GM19035 (cell line): ENCODE measurements around the gene C1QTNF8.
"Not testable (repeated sequence)": the region's sequence is repeated elsewhere in the genome, so short reads cannot be mapped to it uniquely, and the experiment has no call there.

Experiments
- ATAC-seq: cut with Tn5 transposase; IDR thresholded peaks from one replicate; pipeline ENCODE4 v1.9.1; 2021; ENCODE audit not compliant: unreplicated experiment

C1QTNF8 gene

GRCh38 chr16:1094601-1095449 is 1.2 kb downstream of the C1QTNF8 start:
- no peak for ATAC-seq

GRCh38 chr16:1094124-1094479 is 1.9 kb downstream of the C1QTNF8 start:
- ATAC-seq, result no peak

GRCh38 chr16:1093284-1094123 is 2.5 kb downstream of the C1QTNF8 start:
- ATAC-seq, result no peak

- ATAC-seq, result not testable (repeated sequence)
Observed at GRCh38 chr16:1092685-1093283, 3.3 kb downstream of the C1QTNF8 start.

- no peak for ATAC-seq
Observed at GRCh38 chr16:1091992-1092552, 4.0 kb downstream of the C1QTNF8 start.

- ATAC-seq, result no peak
Observed at GRCh38 chr16:1090620-1091587, 5.1 kb downstream of the C1QTNF8 start.

- no peak for ATAC-seq
Observed at GRCh38 chr16:1089822-1090619, 6.0 kb downstream of the C1QTNF8 start.

- no peak for ATAC-seq
Observed at GRCh38 chr16:1089439-1089821, 6.6 kb downstream of the C1QTNF8 start.

- no peak for ATAC-seq
Observed at GRCh38 chr16:1088295-1089170, 7.5 kb downstream of the C1QTNF8 start.

- not testable (repeated sequence) for ATAC-seq
Observed at GRCh38 chr16:1086443-1086842, 9.6 kb downstream of the C1QTNF8 start.

- no peak for ATAC-seq
Observed at GRCh38 chr16:1084971-1085370, 11.1 kb downstream of the C1QTNF8 start.

GRCh38 chr16:1082952-1083675 is 12.9 kb downstream of the C1QTNF8 start:
- no peak for ATAC-seq

GRCh38 chr16:1082266-1082951 is 13.6 kb downstream of the C1QTNF8 start:
- ATAC-seq, result no peak

GRCh38 chr16:1081734-1082265 is 14.2 kb downstream of the C1QTNF8 start:
- no peak for ATAC-seq

GRCh38 chr16:1080801-1081733 is 15.0 kb downstream of the C1QTNF8 start:
- ATAC-seq, result no peak
